Muscle layer of colon (tissue), 2 donors: ENCODE measurements around the gene COX5B.

Experiments used
- H3K27ac ChIP-seq: one replicate; pipeline ENCODE4 v1.7.0; 2013; ENCODE audit warnings: low read depth, mild to moderate bottlenecking, low read length, moderate library complexity
- H3K27me3 ChIP-seq, 2 donors: one replicate each; pipeline ENCODE4 v1.7.0; 2013; ENCODE audit warnings: low read length in 2 of 2, mild to moderate bottlenecking in 2 of 2; ENCODE audit not compliant: insufficient read depth in 2 of 2, control insufficient read depth in 1 of 2
- H3K36me3 ChIP-seq: one replicate; pipeline ENCODE4 v1.7.0; 2013; ENCODE audit warnings: mild to moderate bottlenecking, low read length; ENCODE audit not compliant: insufficient read depth
- H3K4me1 ChIP-seq: one replicate; pipeline ENCODE4 v1.7.0; 2013; ENCODE audit warnings: mild to moderate bottlenecking, low read length; ENCODE audit not compliant: insufficient read depth
- H3K4me3 ChIP-seq, 2 donors: one replicate each; pipeline ENCODE4 v1.7.0; 2013; ENCODE audit warnings: low read length in 2 of 2, low read depth in 1 of 2, mild to moderate bottlenecking in 1 of 2, moderate library complexity in 1 of 2
- H3K9ac ChIP-seq: one replicate; pipeline ENCODE4 v1.7.0; 2013; ENCODE audit warnings: low read length
- H3K9me3 ChIP-seq: one replicate; pipeline ENCODE4 v1.7.0; 2013; ENCODE audit warnings: mild to moderate bottlenecking, low read length
- donor health status: abdominal sarcoma.
- donor health status: Adenocarcinoma of cecum.

The COX5B gene

GRCh38 chr2:97656129-97656755, 10.4 kb downstream of the COX5B start:
- Histone ChIP-seq H3K27me3 (no peaks in the 10 kb centered on the region), H3K4me1 (peaks cover 3% of the 10 kb centered on the region), H3K9ac (no peak overlapping the region), H3K36me3 (peaks cover 47% of the 10 kb centered on the region), H3K9me3 (no peaks in the 10 kb centered on the region), H3K27ac (no peak overlapping the region), H3K4me3 (no peak overlapping the region)

- Histone ChIP-seq H3K9me3 (no peaks in the 10 kb centered on the region), H3K27me3 (no peaks in the 10 kb centered on the region)
Measured at GRCh38 chr2:97656905-97657587, 11.2 kb downstream of the COX5B start.

GRCh38 chr2:97657986-97658690, 12.3 kb downstream of the COX5B start:
- Histone ChIP-seq H3K36me3 (peaks cover 47% of the 10 kb centered on the region), H3K9ac (no peak overlapping the region), H3K4me1 (peaks cover 19% of the 10 kb centered on the region), H3K27me3 (no peaks in the 10 kb centered on the region), H3K4me3 (no peak overlapping the region), H3K9me3 (no peaks in the 10 kb centered on the region), H3K27ac (no peak overlapping the region)

More at GRCh38 chr2:97656905-97657587, 11.2 kb downstream of the COX5B start:
- no peak overlapping the region for H3K27ac ChIP-seq
- H3K4me3 ChIP-seq, result no peak overlapping the region
- H3K36me3 ChIP-seq, result peaks cover 47% of the 10 kb centered on the region
- peaks cover 11% of the 10 kb centered on the region for H3K4me1 ChIP-seq
- H3K9ac ChIP-seq, result no peak overlapping the region

GRCh38 chr2:97658691-97659157, 12.9 kb downstream of the COX5B start:
- H3K36me3 ChIP-seq, result peaks cover 47% of the 10 kb centered on the region
- no peak overlapping the region for H3K4me3 ChIP-seq
- H3K27me3 ChIP-seq, result no peaks in the 10 kb centered on the region
- no peak overlapping the region for H3K27ac ChIP-seq
- peaks cover 19% of the 10 kb centered on the region for H3K4me1 ChIP-seq
- H3K9ac ChIP-seq, result no peak overlapping the region
- H3K9me3 ChIP-seq, result no peaks in the 10 kb centered on the region

- Histone ChIP-seq H3K9ac (no peak overlapping the region), H3K27me3 (no peaks in the 10 kb centered on the region), H3K4me1 (peaks cover 19% of the 10 kb centered on the region), H3K27ac (no peak overlapping the region), H3K36me3 (peaks cover 42% of the 10 kb centered on the region), H3K4me3 (no peak overlapping the region), H3K9me3 (no peaks in the 10 kb centered on the region)
Measured at GRCh38 chr2:97659256-97660043, 13.6 kb downstream of the COX5B start.

- Histone ChIP-seq H3K4me3 (no peak overlapping the region), H3K27me3 (no peaks in the 10 kb centered on the region), H3K9me3 (no peaks in the 10 kb centered on the region), H3K9ac (no peak overlapping the region), H3K27ac (no peak overlapping the region), H3K36me3 (peaks cover 41% of the 10 kb centered on the region), H3K4me1 (peaks cover 25% of the 10 kb centered on the region)
Measured at GRCh38 chr2:97660044-97660774, 14.3 kb downstream of the COX5B start.

- H3K27ac ChIP-seq, result no peak overlapping the region
- no peaks in the 10 kb centered on the region for H3K9me3 ChIP-seq
- no peak overlapping the region for H3K9ac ChIP-seq
- H3K4me1 ChIP-seq, result peaks cover 25% of the 10 kb centered on the region
- no peaks in the 10 kb centered on the region for H3K27me3 ChIP-seq
- peaks cover 36% of the 10 kb centered on the region for H3K36me3 ChIP-seq
- H3K4me3 ChIP-seq, result no peak overlapping the region
Measured at GRCh38 chr2:97660775-97661389, 15.0 kb downstream of the COX5B start.

- H3K4me1 ChIP-seq, result peaks cover 25% of the 10 kb centered on the region
- no peaks in the 10 kb centered on the region for H3K27me3 ChIP-seq
- H3K4me3 ChIP-seq, result peak overlapping the region in 1 of 2 donors; percentile 64
- no peaks in the 10 kb centered on the region for H3K9me3 ChIP-seq
- H3K9ac ChIP-seq, result no peak overlapping the region
- H3K27ac ChIP-seq, result no peak overlapping the region
- H3K36me3 ChIP-seq, result peaks cover 28% of the 10 kb centered on the region
Measured at GRCh38 chr2:97661927-97662326, 16.1 kb downstream of the COX5B start.

GRCh38 chr2:97662386-97662894, 16.6 kb downstream of the COX5B start:
- H3K36me3 ChIP-seq, result peaks cover 23% of the 10 kb centered on the region
- H3K4me1 ChIP-seq, result peaks cover 25% of the 10 kb centered on the region
- no peaks in the 10 kb centered on the region for H3K9me3 ChIP-seq
- H3K27ac ChIP-seq, result peak overlapping the region; percentile 79
- H3K4me3 ChIP-seq, result peak overlapping the region in 1 of 2 donors; percentile 64
- H3K27me3 ChIP-seq, result no peaks in the 10 kb centered on the region
- H3K9ac ChIP-seq, result peak overlapping the region; percentile 46

GRCh38 chr2:97662895-97663625, 17.2 kb downstream of the COX5B start:
- H3K27me3 ChIP-seq, result no peaks in the 10 kb centered on the region
- no peaks in the 10 kb centered on the region for H3K9me3 ChIP-seq
- peak overlapping the region; percentile 79 for H3K27ac ChIP-seq
- peaks cover 25% of the 10 kb centered on the region for H3K4me1 ChIP-seq
- peak overlapping the region; percentile 64 to 71 for H3K4me3 ChIP-seq
- H3K9ac ChIP-seq, result peak overlapping the region; percentile 46
- peaks cover 17% of the 10 kb centered on the region for H3K36me3 ChIP-seq
